HEK293T (cell line): ENCODE measurements around the gene EDC4.

Experiments used
- ARNT ChIP-seq: fragments of 450-650 bp; IDR thresholded peaks from 2 replicates; pipeline ENCODE4 v1.6.1; 2017; ENCODE audit warnings: mild to moderate bottlenecking
- HDGF ChIP-seq: fragments of 450-650 bp; IDR thresholded peaks from 2 replicates; pipeline ENCODE4 v1.6.1; 2017; ENCODE audit warnings: antibody characterized with exemption, borderline replicate concordance
- SP1 ChIP-seq: fragments of 450-650 bp; IDR thresholded peaks from 2 replicates; pipeline ENCODE4 v1.6.1; 2017
- TARDBP ChIP-seq: fragments of 450-650 bp; IDR thresholded peaks from 2 replicates; pipeline ENCODE4 v1.6.1; 2016

DNA sequence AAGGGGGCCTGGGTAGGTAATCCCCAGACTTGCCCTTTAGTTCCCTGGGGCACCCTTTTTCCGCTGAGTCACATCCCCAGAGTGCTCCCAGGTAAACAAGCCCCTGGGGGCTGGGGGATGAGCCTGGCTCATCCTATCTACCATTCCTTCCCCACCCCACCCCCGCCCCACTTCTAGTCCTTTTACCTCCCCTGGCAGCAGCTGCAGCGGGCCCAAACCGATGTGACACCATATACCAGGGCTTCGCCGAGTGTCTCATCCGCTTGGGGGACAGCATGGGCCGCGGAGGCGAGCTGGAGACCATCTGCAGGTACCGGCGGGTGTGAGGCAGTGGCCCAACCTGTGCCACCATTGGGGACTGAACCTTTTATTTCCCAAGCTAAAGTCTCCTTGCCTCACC lies 12.7 kb downstream of the EDC4 start:
- TF ChIP-seq HDGF (no peak), TARDBP (no peak), SP1 (no peak), ARNT (no peak)
